Amygdala (tissue), 56 donors: Measurements from ENCODE around the gene EEPD1.

Experiments used
- DNase-seq, 56 donors: peaks; one replicate each; lab custom pipeline; 2025; lab: John Stamatoyannopoulos, UW

EEPD1 gene

DNA sequence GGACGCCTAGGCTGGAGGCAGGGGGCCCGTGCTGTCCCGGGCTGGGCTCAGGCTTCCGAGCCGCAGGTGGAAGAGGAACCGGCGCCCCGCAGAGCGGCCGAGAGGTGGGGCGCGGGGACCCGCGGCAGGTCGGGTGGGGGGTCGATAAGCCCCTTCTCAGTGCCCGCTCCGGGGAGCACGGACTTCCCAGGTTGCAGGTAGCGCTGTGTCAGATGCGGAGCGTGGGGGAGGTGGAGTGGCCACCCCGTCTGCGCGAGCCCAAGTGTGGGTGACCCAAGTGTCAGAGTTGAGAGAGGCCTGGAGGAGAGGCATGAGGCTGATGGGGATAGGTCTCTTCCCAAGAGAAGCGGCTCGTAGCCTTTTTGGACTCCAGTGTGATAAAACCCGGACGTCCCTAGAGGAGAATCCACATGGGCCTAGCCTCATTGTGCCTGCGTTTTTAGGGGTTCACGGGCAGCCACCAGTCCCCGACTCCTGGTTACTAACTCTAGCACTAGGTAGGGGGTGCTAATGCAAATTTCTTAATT lies 580 bp downstream of the EEPD1 start:
- peak in 10 of 56 donors; percentile 11 to 55 (median 39) for DNase-seq

DNA sequence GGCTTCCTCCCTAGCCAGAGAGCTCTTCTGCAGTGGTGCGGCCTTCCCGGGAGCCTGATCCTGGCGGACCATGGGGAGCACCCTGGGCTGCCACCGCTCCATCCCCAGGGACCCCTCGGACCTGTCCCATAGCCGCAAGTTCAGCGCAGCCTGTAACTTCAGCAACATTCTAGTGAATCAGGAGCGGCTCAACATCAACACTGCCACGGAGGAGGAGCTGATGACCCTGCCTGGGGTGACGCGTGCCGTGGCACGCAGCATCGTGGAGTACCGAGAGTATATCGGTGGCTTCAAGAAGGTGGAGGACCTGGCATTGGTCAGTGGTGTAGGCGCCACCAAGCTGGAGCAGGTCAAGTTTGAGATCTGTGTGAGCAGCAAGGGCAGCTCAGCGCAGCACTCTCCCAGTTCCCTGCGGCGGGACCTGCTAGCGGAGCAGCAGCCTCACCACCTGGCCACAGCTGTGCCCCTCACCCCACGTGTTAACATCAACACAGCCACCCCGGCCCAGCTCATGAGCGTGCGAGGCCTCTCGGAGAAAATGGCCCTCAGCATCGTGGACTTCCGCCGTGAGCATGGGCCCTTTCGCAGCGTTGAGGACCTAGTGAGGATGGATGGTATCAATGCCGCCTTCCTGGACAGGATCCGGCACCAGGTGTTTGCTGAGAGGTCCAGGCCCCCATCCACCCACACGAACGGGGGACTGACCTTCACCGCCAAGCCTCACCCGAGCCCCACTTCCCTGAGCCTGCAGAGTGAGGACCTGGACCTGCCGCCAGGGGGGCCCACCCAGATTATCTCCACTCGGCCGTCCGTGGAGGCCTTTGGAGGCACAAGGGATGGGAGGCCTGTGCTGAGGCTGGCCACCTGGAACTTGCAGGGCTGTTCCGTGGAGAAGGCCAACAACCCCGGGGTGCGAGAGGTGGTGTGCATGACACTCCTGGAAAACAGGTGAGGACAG lies 1.5 kb downstream of the EEPD1 start:
- peak in 2 of 56 donors; percentile 30 to 37 for DNase-seq

DNA sequence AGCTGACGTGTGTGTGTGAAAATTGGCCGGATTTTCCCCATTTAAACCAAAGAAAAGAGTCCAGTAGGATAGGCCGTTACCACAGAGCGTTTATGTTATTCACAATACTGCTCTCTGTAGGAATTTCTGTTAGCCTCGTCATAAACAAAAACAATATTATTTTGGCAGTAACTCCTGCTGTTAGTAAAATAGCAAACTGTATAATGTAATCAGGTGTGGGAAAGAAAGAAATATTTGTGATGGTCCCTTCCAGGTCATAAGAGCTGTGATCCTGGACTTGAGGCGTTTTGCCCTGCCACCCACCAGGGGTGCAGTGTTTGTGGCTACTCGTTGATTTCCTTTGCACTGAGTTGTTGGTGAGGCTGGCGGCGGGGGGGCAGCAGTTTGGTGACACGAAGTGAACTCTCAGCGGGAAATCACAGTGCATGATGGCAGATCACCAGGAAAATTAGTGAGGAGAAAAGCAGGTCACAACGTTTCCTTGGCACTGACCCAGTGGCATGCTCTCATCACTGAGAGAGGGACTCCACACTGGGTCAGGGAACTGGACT lies 2.8 kb downstream of the EEPD1 start:
- DNase-seq, result peak in 27 of 56 donors; percentile 8 to 54 (median 31)

DNA sequence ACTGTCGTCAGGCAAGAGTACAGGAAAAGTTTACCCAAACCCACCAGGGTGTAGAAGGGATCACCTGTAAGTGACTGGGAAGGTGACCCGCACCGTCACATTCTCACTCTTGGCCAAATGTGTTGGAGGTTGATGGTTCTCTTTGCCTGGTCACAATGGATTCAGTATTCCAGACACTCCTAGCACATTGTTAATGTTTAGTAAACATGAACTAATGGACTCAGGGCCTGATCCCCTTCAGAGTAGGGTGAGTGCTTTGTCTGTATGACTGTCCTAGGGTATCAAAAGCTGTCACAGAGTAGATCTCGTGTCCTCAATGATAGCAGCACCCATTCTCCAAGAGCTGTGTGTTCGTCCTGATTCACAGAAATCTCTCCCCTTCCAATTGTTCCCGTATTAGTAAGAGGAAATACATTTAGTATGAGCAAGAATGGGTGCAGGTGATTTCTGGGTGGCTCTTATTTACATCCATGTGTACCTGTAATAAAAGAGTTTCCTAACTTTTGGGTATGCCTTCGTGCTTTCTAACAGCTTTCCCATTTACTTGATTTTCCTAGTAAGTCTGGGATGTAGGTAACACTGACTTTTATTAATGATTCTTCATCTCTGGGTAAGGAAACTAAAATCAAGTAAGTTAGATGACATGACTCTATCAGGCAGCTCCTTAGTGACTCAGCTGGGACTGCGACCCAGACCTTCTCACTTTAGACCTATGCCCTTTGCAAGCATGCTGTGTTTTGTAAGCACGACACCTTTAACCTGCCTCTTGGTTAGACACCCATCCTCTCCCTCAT lies 4.7 kb downstream of the EEPD1 start:
- no peak for DNase-seq

DNA sequence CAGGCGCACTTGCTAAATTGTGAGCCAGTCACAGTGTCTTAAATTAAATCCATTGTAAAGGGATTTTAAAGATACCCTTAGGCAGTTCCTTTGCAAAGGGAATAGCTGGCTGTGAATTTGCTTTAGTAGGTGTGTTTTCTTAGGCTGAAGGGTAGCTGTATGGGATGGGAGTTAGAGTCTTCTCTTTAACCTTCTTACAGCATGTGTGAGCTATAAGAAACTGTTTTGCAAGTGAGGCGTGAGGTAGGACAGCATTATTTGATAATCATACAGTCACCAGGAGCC lies 5.2 kb downstream of the EEPD1 start:
- DNase-seq, result no peak

DNA sequence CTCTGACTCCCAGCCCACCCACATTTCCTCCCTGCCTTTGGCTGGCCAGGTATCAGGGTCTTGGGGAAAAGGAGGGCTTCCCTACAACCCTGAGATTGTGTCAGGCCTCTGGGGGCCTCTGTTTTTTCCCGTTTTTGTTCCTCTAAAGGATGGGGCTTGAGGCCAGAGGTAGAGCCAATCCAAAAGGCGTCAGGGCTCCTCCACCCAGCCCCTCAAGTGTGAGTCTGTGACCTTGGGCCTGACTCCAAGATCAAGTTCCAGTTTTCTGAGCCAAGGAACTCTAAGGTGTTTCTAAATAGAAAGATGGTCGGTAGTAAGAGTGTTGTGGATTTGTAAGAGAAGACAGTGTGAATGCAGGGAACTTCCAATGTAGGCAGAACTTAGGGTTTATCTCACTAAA lies 6.6 kb downstream of the EEPD1 start:
- DNase-seq, result no peak

DNA sequence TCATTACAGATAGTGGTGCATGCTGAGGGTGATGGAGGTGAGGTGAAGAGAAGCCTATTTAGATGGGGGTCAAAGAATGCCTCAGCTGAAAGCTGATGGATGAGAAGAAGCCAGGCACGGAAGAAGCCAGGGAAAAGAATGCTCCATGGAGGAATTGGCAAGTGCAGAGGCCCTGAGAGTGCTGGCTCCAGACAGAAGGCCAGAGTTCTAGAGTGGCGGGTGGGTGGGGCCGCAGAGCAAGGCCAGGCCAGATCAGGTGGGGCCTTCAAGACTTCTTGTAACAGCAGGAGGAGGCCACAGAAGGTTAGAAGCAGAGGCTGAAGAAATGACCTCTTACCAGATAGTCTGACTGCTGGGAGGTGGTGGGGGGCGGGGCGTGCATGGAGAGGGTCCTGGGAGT lies 7.3 kb downstream of the EEPD1 start:
- DNase-seq, result no peak

DNA sequence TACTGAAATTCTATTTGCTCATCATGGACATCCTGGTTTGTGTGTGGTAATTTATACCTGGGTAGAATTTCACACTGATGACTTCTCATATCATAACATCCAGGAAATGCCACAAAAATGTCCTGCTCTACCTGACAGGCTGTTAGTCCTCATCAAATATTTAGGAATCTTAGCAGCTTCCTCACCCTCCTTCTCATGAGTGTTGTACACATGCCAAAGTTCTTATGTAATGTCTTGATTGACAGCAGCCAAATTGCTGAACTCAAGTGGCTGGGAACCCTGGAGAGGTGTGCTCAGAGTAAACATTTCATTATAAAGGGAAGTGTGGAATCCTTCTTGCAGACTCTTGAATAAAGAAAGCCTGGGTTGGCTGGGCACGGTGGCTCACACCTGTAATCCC lies 8.9 kb downstream of the EEPD1 start:
- DNase-seq, result no peak

DNA sequence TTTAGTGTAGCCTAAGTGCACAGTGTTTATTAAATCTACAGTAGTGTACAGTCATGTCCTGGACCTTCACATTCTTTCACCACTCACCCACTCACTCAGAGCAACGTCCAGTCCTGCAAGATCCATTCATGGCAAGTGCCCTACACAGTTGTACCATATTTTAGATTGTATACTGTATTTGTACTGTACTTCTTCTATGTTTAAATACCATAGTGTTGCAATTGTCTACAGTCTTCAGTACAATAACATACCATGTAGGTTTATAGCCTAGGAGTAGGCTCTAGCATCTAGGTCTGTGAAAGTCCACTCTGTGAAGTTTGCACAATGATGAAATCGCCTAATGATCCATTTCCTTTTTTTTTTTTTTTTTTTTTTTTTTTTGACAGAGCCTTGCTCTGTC lies 12.0 kb downstream of the EEPD1 start:
- DNase-seq, result no peak

DNA sequence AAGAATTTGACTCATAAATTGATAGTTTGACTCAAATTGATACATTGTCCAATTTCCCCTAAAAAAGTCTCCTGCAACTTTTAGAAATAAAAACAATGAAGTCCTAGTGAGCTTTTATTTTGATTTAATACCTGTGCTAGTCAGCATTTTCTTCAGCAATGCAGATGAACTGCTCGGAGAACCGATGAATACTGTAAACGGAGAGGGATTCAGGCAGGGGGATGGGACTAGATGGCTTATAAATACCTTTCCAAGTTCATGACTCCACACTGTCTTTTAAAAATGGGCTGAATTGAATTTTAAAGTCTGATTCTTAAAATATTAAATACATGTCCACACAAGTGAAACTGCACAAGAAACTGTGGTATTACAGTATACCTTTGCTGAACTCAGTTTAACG lies 12.7 kb downstream of the EEPD1 start:
- no peak for DNase-seq

DNA sequence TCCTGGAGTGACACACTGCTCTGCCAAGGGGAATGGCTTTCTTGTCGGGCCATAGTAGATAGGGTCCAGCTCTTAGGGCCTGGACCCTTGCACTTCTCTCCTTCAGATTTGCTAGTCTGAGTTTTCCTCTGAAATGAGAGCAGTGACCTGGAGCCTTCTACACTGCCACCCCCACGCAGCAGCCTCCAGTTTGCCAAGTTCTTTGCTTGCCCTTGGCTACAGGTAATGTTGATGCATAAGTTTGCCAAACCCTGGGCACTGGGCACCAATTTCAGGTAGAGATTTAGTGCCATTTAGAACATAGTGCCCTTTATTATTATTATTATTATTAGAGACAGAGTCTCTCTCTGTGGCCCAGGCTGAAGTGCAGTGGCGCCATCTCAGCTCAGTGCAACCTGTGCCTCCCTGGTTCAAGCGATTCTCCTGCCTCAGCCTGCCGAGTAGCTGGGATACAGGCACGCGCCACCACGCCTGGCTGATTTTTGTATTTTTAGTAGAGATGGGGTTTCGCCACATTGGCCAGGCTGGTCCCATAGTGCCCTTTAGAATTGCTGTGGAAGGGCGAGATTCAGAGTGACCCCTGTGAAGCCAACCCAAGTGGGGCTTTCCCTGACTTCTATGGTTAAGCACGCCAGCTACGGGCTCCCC lies 14.5 kb downstream of the EEPD1 start:
- DNase-seq, result no peak

DNA sequence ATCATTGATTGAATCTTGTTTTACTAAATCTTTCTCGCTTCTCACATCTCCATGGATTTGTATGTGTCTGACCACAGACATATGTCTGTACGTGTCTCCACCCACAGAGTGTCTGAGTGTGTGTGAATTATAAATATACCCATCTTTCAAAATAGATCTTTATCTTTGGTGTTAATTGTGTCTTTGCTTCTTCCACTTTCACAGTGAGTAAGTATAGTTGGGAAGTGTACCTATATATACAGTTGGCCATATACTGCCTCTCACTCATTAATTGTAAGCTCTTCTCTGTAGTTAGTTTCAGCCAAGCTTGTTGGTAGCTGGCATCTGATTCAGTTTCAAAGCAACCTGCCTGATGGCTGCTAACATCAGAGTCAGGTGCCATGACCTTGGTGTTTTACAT lies 18.4 kb downstream of the EEPD1 start:
- no peak for DNase-seq

DNA sequence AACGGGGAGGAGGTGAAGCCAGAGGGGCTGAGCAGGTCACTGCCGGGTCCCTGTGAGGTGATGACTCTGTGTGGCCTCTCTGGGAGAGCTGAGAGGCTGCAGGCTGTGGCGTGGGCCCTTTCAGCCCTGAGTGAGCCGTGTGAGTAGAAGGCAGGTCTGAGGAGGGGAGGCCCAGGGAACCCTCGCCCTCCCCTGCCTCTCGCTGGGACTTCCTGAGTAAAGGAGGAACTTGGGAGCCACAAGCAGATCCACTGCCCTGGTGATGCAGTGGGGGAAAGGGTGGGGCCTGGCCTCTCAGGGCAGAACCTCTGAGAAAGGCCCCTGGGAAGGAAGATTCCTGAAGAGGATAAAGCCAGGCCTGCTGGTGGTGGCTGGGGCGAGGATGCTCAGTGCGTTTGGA lies 22.8 kb downstream of the EEPD1 start:
- DNase-seq, result peak in 12 of 56 donors; percentile 8 to 47 (median 21)

DNA sequence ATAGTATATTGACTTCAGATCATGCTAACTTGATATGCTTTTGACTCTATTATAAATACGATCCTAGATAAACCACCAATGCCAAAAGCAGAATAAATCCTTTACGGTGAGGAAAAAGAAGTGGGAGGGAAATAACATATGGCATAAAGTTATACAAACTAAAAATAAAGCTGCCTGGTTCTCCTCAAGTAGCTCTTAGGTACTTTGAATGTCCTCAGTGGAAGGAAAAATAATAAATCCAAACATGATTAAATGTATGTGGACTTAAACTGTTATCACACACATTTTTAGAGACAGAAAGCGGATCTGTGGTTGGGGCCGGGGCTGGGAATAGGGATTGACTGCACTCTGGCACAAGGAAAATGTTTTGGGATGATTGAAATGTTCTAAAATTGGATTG lies 23.6 kb downstream of the EEPD1 start:
- DNase-seq, result no peak

DNA sequence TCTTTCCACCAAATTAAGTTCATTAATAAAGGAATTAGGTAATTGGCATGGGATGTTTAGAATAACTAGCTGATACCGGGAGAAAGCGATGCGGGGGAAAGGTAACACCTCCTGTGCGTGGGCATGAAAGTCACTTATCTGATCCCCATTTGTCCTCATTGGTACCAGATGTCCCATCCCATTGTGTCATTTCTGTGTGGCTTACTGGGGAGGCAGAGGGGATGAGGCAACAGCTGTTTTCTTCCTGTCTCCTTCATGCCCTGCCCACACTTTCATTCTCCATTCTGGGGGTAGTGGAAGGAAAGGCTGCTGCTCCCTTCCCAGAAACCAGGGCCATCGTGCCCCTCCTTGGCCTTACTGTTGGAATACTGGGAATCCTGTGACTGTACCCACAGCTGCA lies 27.1 kb downstream of the EEPD1 start:
- no peak for DNase-seq

DNA sequence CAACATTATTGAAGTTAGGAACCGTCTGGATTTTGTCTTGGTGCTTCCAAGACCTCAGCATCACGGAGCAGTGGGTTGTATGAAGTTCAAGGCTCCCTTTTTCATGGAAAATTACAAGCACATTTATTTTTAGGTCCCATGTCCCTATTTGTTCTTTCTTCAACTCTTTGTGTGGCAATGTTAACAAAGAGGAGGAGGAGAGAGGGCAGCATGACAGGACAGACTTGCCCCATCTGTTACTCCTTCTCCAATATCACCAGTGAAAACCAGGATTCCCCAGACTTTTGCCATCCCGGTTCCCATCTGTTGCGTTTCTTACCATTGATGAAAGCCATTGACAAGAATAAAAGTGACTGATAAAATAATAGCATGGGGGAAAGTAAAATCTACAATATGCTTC lies 28.6 kb downstream of the EEPD1 start:
- DNase-seq, result no peak

DNA sequence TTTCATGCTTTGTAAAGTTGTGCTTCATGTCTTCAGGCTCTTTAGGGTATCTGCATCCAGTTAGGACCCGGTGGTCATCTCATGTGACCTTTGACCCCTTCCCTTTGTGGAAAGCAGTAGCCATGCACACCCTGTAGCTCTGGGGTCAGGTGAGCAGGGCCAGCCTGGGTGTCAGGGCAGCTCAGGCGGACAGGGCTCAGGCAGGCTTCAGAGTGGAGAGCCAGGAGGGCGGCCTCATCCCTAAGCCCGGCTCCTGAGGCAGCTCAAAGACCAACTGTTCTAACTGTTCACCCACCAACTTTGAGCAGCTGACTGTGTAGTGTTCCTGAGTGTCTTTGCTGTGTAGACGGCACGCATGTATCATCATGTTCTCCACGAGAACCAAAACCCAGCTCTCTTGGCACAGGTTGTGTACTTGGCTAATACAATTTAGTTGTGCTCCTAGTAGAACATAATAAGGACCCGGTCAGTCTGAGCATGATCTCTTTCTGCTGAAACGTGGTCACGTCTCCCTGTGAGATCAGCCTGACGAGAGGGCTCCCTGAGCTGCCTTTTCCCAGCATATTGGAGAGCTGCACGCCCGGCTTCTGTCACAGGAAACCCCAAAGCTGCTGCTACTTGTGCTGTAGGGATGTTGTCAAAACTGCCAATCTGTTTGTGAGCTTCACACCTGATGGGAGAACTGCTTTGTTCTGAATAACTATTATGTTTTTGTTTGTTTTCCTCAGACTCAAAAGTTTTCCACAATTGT lies 30.0 kb downstream of the EEPD1 start:
- no peak for DNase-seq

DNA sequence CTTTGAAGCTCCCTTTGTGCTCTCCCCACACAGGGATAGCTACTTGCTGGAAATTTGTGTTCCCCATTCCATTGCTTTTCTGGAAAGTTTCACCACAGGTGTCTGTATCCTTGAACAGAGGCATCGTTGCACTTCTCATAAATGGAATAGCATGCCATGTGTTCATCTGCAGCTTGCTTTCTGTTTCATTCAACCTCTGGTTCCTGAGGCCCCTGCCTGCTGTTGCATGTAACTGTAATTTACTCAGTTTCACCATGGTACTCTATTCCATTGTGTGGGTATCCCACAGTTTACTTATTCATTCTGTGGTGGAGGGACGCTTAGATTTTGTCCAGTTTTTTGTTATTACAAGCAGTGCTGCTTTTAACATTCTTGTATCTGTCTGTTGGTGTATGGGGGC lies 32.0 kb downstream of the EEPD1 start:
- DNase-seq, result no peak

DNA sequence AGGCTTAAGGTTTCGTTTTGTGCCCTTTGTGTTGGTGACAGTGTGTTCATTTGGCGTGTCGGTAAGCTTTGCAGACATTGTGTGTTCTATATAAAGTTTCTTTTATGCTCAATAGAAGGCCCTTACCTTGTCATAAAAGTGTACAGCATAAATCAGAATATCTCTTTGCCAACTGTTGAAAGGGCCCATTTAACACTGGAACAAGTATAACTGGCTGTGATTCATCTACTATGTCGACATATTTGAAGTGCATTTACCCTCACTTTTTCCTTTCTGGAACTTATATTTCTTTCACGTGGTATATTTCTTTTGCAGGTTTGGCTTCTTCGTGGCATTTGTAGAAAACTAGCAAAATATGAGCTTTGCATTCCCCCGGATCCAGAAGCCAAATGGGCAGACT lies 32.7 kb downstream of the EEPD1 start:
- DNase-seq, result no peak
